Measurements from ENCODE around the gene KDF1. TPM values are rescaled to one million over a fixed set of nuclear protein-coding genes. Genes with fewer than 3 reads are reported as not detected.

KDF1 gene
- total and polyA plus RNA-seq, 2 of the 13 experiments (the other 11 are each of a cell fraction or from before 2014, with no cell fraction given): 1.9 to 4.9 TPM

DNA sequence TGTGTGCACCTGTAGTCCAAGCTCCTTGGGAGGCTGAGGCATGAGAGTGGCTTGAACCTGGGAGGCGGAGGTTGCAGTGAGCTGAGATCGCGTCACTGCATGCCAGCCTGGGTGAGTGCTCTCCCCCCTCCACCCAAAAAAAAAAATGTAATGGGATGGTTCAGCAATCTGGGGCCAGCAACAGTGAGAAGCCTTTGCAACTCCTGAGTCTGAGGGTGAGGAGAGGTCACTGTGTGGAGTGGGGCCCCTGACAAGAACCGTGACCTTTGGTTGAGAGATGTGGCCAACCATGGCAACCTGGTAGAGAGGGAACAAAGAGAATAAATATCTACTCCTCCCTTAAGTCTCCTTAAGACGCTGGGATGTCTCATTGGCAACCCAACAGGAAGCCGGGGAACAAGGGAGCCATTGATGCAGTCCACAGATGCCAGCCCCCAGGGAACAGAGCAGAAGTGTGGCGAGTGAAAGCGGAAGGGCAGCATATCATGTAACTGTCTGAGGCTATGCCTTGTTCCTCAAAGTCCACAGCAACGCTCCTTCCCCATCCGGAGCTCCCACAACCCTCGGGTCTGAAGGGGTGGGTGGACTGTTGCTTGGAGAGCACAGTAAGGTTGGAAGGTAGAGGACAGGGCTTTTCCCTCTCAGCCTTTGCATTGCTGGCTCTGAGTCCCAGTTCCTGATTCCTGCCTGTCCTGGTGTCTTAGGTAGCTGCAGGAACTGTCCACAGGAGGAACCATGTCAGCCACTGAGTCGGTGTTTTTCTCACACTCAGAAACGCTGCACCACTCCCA is 41.5 kb upstream of the KDF1 start (continued):
- TF ChIP-seq KLF13 (CRISPR knock-in tag; IDR thresholded peaks at IDR 0.05) (no peak), MTF1 (CRISPR knock-in tag; IDR thresholded peaks at IDR 0.05) (no peak), ZNF317 (CRISPR knock-in tag; IDR thresholded peaks at IDR 0.05) (peak; percentile 23; the same call in 1 of the 2 replicates), ZNF747 (CRISPR knock-in tag; IDR thresholded peaks at IDR 0.05; ENCODE audit: borderline replicate concordance) (no peak), ZNF335 (CRISPR knock-in tag; IDR thresholded peaks at IDR 0.05) (no peak), MTA3 (CRISPR knock-in tag; IDR thresholded peaks at IDR 0.05) (no peak), SALL2 (CRISPR knock-in tag; IDR thresholded peaks at IDR 0.05) (0 out of 2 replicates have a peak, but pooled peaks have one; percentile 33), ZNF232 (CRISPR knock-in tag; IDR thresholded peaks at IDR 0.05; ENCODE audit: borderline replicate concordance) (peak; percentile 25; the same call in 1 of the 2 replicates), FLYWCH1 (CRISPR knock-in tag; IDR thresholded peaks at IDR 0.05) (no peak), PCBP1 (IDR thresholded peaks at IDR 0.05; ENCODE audit: borderline replicate concordance, low read depth, low read length) (no peak), SIX1 (CRISPR knock-in tag; IDR thresholded peaks at IDR 0.05; ENCODE audit: borderline replicate concordance) (no peak), HCFC1 (IDR thresholded peaks at IDR 0.05; ENCODE audit: low read depth, low read length) (no peak), ZNF792 (CRISPR knock-in tag; IDR thresholded peaks at IDR 0.05) (no peak), TOE1 (CRISPR knock-in tag; IDR thresholded peaks at IDR 0.05) (no peak), ZNF775 (CRISPR knock-in tag; IDR thresholded peaks at IDR 0.05; ENCODE audit: borderline replicate concordance) (no peak), ZNF546 (CRISPR knock-in tag; conservative IDR thresholded peaks at IDR 0.05) (no peak), SAP130 (CRISPR knock-in tag; IDR thresholded peaks at IDR 0.05; ENCODE audit: low read depth) (peak; percentile 8; the same call in 1 of the 2 replicates), RXRA (CRISPR knock-in tag; IDR thresholded peaks at IDR 0.05) (peak; percentile 47; the same call in 1 of the 2 replicates), MTA1 (CRISPR knock-in tag; IDR thresholded peaks at IDR 0.05; ENCODE audit: borderline replicate concordance) (peak; percentile 70), ZNF720 (CRISPR knock-in tag; IDR thresholded peaks at IDR 0.05) (no peak), ZC3H4 (CRISPR knock-in tag; IDR thresholded peaks at IDR 0.05; ENCODE audit: borderline replicate concordance) (peak; percentile 75), ZNF296 (CRISPR knock-in tag; conservative IDR thresholded peaks at IDR 0.05) (no peak), ZNF790 (CRISPR knock-in tag; IDR thresholded peaks at IDR 0.05; ENCODE audit: borderline replicate concordance) (no peak), SP1 (IDR thresholded peaks at IDR 0.05) (no peak), SP1 (CRISPR knock-in tag; IDR thresholded peaks at IDR 0.05) (no peak)
- TF ChIP-seq, protein P1, sequence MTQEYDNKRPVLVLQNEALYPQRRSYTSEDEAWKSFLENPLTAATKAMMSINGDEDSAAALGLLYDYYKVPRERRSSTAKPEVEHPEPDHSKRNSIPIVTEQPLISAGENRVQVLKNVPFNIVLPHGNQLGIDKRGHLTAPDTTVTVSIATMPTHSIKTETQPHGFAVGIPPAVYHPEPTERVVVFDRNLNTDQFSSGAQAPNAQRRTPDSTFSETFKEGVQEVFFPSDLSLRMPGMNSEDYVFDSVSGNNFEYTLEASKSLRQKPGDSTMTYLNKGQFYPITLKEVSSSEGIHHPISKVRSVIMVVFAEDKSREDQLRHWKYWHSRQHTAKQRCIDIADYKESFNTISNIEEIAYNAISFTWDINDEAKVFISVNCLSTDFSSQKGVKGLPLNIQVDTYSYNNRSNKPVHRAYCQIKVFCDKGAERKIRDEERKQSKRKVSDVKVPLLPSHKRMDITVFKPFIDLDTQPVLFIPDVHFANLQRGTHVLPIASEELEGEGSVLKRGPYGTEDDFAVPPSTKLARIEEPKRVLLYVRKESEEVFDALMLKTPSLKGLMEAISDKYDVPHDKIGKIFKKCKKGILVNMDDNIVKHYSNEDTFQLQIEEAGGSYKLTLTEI (CRISPR knock-in tag; conservative IDR thresholded peaks at IDR 0.05): no peak
- TF ChIP-seq, protein P2, sequence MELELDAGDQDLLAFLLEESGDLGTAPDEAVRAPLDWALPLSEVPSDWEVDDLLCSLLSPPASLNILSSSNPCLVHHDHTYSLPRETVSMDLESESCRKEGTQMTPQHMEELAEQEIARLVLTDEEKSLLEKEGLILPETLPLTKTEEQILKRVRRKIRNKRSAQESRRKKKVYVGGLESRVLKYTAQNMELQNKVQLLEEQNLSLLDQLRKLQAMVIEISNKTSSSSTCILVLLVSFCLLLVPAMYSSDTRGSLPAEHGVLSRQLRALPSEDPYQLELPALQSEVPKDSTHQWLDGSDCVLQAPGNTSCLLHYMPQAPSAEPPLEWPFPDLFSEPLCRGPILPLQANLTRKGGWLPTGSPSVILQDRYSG (CRISPR knock-in tag; IDR thresholded peaks at IDR 0.05): no peak
- TF ChIP-seq, protein P3, sequence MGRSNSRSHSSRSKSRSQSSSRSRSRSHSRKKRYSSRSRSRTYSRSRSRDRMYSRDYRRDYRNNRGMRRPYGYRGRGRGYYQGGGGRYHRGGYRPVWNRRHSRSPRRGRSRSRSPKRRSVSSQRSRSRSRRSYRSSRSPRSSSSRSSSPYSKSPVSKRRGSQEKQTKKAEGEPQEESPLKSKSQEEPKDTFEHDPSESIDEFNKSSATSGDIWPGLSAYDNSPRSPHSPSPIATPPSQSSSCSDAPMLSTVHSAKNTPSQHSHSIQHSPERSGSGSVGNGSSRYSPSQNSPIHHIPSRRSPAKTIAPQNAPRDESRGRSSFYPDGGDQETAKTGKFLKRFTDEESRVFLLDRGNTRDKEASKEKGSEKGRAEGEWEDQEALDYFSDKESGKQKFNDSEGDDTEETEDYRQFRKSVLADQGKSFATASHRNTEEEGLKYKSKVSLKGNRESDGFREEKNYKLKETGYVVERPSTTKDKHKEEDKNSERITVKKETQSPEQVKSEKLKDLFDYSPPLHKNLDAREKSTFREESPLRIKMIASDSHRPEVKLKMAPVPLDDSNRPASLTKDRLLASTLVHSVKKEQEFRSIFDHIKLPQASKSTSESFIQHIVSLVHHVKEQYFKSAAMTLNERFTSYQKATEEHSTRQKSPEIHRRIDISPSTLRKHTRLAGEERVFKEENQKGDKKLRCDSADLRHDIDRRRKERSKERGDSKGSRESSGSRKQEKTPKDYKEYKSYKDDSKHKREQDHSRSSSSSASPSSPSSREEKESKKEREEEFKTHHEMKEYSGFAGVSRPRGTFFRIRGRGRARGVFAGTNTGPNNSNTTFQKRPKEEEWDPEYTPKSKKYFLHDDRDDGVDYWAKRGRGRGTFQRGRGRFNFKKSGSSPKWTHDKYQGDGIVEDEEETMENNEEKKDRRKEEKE (IDR thresholded peaks at IDR 0.05): no peak
